ENCODE results near the gene DNAAF9. TPM values are rescaled to one million over a fixed set of nuclear protein-coding genes. Genes with fewer than 3 reads are reported as not detected.

The DNAAF9 gene
- polyA plus RNA-seq, 2 of the 4 experiments (the other 2 are of a cell fraction), result 4.9 to 7.5 TPM

DNA sequence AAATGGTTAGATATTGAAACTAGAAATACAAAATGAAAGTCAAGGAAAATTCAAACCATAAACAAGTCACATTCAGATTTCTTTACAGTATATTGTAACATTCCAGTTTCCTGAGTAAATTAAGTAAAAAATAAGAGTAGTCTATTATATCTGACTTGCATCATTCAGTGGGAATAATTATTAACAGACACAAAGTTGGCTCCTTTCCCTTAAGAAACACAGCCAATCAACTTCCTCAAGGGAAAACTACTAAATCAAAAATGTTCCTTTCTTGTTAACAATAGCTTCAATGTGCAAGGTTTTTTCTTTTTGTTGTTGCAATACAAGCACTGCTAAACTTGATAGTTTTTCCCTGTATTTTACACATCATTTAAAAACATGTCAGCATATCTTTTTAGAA lies 33.2 kb downstream of the DNAAF9 start:
- TF ChIP-seq EHF (CRISPR knock-in tag; IDR thresholded peaks at IDR 0.05) (no peak), NR3C1 (IDR thresholded peaks at IDR 0.05) (no peak), CEBPB (IDR thresholded peaks at IDR 0.05) (no peak), MYC (IDR thresholded peaks at IDR 0.05; ENCODE audit: borderline replicate concordance, low read length) (no peak), CBX2 (IDR thresholded peaks at IDR 0.05; ENCODE audit: borderline replicate concordance, low read depth) (no peak), CBX8 (IDR thresholded peaks at IDR 0.05) (no peak), NFE2L2 (conservative IDR thresholded peaks at IDR 0.05; ENCODE audit: low read length) (no peak)
- TF ChIP-seq, protein P1, sequence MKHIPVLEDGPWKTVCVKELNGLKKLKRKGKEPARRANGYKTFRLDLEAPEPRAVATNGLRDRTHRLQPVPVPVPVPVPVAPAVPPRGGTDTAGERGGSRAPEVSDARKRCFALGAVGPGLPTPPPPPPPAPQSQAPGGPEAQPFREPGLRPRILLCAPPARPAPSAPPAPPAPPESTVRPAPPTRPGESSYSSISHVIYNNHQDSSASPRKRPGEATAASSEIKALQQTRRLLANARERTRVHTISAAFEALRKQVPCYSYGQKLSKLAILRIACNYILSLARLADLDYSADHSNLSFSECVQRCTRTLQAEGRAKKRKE (CRISPR knock-in tag; IDR thresholded peaks at IDR 0.05; ENCODE audit: low read depth), result no peak
- H3K4me1 ChIP-seq, result peaks cover 14% of the 10 kb centered on the region
- POLR2A ChIA-PET, result no interaction called here
- ATAC-seq (no peak), FAIRE-seq (peak; percentile 95), DNase-seq (ENCODE audit: low read depth in 1 of 2, low spot score in 1 of 2) (no peak)
- peak overlapping the region; percentile 64 to 74 for H3K27ac ChIP-seq
- no peaks in the 10 kb centered on the region for H3K9me3 ChIP-seq
- no peak overlapping the region for H3K4me3 ChIP-seq
- H3K4me2 ChIP-seq, result peak overlapping the region; percentile 45; the same call in 2 of the 3 replicates
- CTCF ChIA-PET, result interaction anchor here (1.0 to 1.3 kb wide), 2 partner anchors 9 to 16 kb away, joined by 3 read pairs; no protein-coding TSS in a partner anchor

- Histone ChIP-seq H3K4me3 (no peak overlapping the region), H3K27ac (no peak overlapping the region), H3K9me3 (no peaks in the 10 kb centered on the region), H3K4me1 (peaks cover 14% of the 10 kb centered on the region), H3K4me2 (no peak overlapping the region)
- no peak for ATAC-seq
- POLR2A ChIA-PET, result no interaction called here
- CTCF ChIA-PET, result interaction anchor here (0.6 to 1.3 kb wide), 2 partner anchors 15 to 55 kb away, joined by 3 read pairs; no protein-coding TSS in a partner anchor
- DNase-seq (ENCODE audit: low read depth in 1 of 2, low spot score in 1 of 2), result no peak
- no peak for TF ChIP-seq ZSCAN20 (CRISPR knock-in tag; IDR thresholded peaks at IDR 0.05)
- TF ChIP-seq BHLHE40 (IDR thresholded peaks at IDR 0.05; ENCODE audit: low read depth, low read length), result no peak
- WGBS (ENCODE audit: missing lambda C conversion rate), result 63% methylated on average over 2 of the region's 2 CpGs
- FAIRE-seq, result no peak
Observed at GRCh38 chr20:3371754-3372153, 35.7 kb downstream of the DNAAF9 start.

DNA sequence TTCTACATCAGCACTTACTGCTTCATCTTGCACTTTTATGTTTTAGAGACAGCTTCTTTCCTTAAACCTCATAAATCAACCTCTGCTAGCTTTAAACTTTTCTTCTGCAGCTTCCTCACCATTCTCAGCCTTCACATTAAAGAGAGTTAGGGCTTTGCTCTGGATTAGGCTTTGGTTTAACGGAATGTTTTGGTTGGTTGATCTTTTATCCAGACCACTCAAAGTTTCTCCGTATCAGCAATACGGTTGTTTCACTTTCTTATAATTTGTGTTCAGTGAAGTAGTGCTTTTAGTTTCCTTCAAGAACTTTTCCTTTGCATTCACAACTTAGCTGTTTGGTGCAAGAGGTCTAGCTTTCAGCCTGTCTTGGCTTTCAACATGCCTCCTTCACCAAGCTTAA lies 40.4 kb downstream of the DNAAF9 start:
- ATAC-seq (no peak), DNase-seq (ENCODE audit: low read depth in 1 of 2, low spot score in 1 of 2) (no peak), FAIRE-seq (no peak)
- CTCF ChIA-PET, result interaction anchor here (0.6 to 1.3 kb wide), 4 partner anchors 11 to 623 kb away, joined by 3 to 4 read pairs (median 3); no protein-coding TSS in a partner anchor
- POLR2A ChIA-PET, result no interaction called here
- Histone ChIP-seq H3K9me3 (no peaks in the 10 kb centered on the region), H3K4me2 (no peak overlapping the region), H3K4me3 (no peak overlapping the region), H3K27ac (no peak overlapping the region), H3K4me1 (no peaks in the 10 kb centered on the region)
- 95% methylated on average over 3 of the region's 3 CpGs for WGBS (ENCODE audit: missing lambda C conversion rate)
- TF ChIP-seq, protein P2, sequence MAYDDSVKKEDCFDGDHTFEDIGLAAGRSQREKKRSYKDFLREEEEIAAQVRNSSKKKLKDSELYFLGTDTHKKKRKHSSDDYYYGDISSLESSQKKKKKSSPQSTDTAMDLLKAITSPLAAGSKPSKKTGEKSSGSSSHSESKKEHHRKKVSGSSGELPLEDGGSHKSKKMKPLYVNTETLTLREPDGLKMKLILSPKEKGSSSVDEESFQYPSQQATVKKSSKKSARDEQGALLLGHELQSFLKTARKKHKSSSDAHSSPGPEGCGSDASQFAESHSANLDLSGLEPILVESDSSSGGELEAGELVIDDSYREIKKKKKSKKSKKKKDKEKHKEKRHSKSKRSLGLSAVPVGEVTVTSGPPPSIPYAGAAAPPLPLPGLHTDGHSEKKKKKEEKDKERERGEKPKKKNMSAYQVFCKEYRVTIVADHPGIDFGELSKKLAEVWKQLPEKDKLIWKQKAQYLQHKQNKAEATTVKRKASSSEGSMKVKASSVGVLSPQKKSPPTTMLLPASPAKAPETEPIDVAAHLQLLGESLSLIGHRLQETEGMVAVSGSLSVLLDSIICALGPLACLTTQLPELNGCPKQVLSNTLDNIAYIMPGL (CRISPR knock-in tag; IDR thresholded peaks at IDR 0.05; ENCODE audit: borderline replicate concordance), result no peak
- TF ChIP-seq MAFK (IDR thresholded peaks at IDR 0.05; ENCODE audit: partially characterized antibody), result peak; percentile 62

DNA sequence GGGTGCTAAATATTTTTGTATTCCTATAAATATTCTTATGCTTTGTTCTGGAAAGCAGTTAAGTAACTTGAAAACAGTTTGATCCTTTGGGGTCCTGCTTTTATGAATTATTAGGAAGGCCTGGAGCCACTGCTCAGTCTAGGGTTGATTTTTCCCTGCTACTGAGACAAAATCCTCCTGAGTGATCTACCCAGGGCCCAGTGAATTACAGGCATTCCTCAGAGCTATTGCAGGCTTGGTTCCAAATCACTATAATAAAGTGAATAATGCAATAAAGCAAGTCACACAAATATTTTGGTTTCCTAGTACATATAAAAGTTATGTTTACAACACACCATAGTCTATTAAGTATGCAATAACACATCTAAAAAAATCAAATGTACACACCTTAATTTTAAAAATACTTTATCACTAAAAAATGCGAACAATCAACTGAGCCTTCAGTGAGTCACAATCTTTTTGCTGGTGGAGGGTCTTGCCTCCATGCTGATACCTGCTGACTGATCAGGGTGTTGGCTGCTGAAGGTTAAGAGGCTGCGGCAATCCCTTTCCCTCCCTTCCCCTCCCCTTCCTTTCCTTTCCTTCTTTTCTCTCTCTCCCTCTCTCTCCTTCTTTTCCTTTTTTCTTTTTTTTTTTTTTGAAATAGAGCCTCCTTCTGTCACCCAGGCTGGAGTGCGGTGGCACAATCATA lies 43.0 kb downstream of the DNAAF9 start:
- ChIA-PET CTCF (no interaction called here), POLR2A (no interaction called here)
- no peak for TF ChIP-seq GATA3 (IDR thresholded peaks at IDR 0.05; ENCODE audit: borderline replicate concordance)
- TF ChIP-seq EP300 (IDR thresholded peaks at IDR 0.05), result no peak
- TF ChIP-seq CHD4 (IDR thresholded peaks at IDR 0.05; ENCODE audit: borderline replicate concordance), result no peak
- TF ChIP-seq HOXB13 (CRISPR knock-in tag; IDR thresholded peaks at IDR 0.05; ENCODE audit: low read depth), result no peak
- no peak for TF ChIP-seq HEYL (CRISPR knock-in tag; IDR thresholded peaks at IDR 0.05)
- TF ChIP-seq USF2 (IDR thresholded peaks at IDR 0.05), result no peak
- no peak for TF ChIP-seq FOXS1 (CRISPR knock-in tag; IDR thresholded peaks at IDR 0.05)
- TF ChIP-seq RAD21 (conservative IDR thresholded peaks at IDR 0.05 in 1 of 2, IDR thresholded peaks at IDR 0.05 in 1 of 2), result no peak
- TF ChIP-seq, protein P1 (CRISPR knock-in tag; IDR thresholded peaks at IDR 0.05; ENCODE audit: low read depth), result no peak
- TF ChIP-seq, protein P2 (CRISPR knock-in tag; IDR thresholded peaks at IDR 0.05; ENCODE audit: borderline replicate concordance), result no peak
- H3K4me2 ChIP-seq, result no peak overlapping the region
- no peak for FAIRE-seq
- H3K9me3 ChIP-seq, result no peaks in the 10 kb centered on the region
- no peak for ATAC-seq
- H3K27ac ChIP-seq, result no peak overlapping the region
- no peak for DNase-seq (ENCODE audit: low read depth in 1 of 2, low spot score in 1 of 2)
- no peak overlapping the region for H3K4me3 ChIP-seq
- no peaks in the 10 kb centered on the region for H3K4me1 ChIP-seq
- WGBS (ENCODE audit: missing lambda C conversion rate), result 95% methylated on average over 3 of the region's 3 CpGs
